HG02623 (cell line): ENCODE results near the gene ADAMTSL2.

Experiments used
- ATAC-seq: cut with Tn5 transposase; IDR thresholded peaks from one replicate; pipeline ENCODE4 v1.9.1; 2021; ENCODE audit warnings: moderate library complexity; ENCODE audit not compliant: unreplicated experiment

Gene ADAMTSL2

DNA sequence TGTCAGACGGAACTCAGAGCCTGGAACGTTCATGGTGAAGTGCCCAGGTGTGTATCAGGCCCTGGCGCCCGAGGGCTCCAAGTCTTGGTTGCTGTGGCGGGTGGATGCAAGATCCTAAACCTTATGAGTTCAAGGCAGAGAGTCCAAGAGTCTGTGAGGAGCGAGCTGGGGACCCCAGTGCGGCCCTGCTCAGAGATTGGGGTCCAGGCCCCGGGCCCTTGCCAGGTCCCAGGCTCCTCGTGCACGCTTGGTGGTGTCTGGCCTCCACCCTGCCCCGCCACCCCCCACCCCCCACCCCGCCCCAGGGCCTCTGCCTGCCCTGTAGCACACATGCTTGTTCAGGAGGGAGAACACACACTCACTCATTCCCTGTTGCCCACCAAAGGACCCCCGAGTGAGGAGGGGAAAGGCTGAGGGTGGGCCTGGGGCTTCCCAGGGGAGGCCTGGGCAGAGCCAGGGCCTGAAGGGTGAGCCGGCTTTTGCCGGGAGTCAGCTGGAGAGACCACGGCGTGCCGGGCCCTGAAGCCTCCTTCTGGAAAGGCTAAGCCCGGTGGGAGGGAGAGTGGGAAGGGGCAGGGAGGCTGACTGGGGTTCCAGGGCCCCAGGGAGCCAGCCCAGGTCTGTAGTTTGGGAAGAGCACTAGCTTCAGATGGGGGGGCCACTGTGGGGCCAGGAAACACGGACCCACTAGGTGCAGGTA lies 37.5 kb downstream of the ADAMTSL2 start:
- ATAC-seq = no peak

DNA sequence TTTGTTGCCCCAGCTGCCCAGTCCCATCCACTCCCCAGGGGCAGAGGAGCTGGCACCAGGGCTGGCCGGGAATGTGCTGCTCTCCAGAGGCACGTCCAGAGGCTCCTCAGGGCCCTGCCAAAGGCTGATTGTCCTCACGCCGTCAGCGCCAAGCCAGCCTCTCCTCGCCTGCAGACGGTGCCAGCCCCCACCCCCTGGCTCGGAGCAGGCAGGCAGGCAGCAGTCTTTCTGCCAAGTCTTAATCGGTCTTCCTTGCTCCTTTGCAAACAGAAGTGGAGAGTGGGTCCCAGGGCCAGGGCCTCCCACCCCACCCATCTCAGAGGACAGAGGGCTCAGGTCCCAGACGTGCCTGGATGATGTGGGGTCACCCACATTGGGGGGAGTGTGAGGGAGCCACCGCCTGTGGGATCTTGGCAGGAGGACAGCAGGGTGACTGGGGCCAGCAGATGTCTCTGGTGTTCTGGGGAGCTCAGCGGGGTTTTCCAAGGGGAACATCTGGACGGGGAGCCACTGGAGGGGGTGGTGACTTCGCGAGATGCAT lies 38.4 kb downstream of the ADAMTSL2 start:
- ATAC-seq = no peak

DNA sequence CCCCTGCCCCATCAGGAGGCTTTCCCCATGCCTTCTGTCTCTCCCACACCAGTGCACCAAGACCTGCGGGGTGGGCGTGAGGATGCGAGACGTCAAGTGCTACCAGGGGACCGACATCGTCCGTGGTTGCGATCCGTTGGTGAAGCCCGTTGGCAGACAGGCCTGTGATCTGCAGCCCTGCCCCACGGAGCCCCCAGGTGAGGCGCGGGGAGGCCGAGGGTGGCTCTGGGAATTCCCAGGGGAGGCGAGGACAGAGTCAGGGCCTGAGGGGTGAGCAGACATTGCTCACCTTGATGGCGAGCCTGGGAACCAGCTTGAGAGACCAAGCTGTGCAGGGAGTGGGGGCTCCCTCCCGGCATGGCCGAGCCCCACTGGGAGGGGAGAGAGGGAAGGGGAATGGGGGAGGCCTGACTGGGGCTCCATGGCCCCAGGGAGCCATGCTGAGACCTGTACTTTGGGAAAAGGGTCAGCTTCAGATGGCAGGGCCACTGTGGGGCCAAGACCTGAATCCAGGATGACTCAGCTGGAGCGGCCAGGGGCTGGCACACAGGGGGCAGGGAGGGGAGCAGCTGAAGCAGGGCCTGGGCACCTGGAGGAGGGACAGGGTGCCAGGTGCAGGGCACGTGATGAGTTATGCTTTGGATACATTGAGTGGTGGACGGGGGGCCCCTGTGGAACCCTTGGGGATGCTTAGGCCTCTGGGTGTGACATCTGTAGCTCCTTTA lies 39.4 kb downstream of the ADAMTSL2 start:
- no peak for ATAC-seq

GRCh38 chr9:133574771-133575170 lies 40.3 kb downstream of the ADAMTSL2 start:
- ATAC-seq = no peak

- no peak for ATAC-seq
Measured at GRCh38 chr9:133575186-133576030, 40.9 kb downstream of the ADAMTSL2 start.

DNA sequence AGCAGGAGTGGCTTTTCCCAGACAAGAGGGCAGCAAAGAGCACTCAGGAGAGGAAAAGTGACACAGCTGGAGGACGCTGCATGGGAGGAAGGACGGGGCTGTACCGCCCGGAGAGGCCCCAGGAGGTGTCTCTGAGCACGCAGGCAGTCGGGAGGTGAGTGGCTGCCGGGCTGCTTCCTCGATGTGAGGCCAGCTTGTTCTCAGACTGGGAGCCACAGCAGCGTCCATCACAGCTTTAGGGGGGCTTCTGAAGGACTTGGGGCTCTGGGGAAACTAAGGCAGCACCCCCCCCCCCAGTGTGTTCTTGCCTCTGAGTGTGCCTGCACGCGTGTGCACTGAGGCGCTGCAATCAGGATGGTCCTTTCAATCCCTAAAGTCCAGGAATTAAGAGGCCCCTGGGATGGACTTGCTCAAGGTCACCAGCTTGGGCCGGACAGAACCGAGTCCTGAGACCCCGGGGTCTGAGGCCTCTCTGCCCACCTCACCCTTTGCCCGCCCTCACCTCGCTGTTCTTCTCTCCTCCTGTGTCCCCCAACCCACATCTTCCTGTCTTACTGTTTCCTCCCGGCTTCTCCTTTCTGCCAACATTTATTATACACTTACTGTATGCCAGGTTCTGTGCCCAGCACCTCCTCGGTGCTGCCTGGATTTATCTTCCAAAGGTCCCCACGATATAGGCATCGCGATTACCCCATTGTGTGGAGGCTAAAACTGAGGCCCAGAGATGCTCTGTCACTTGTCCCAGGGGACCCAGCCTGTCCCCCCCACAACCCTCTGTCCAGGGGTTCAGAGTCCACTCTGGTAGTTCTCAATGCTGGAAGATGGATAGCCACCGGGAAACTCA lies 41.7 kb downstream of the ADAMTSL2 start:
- ATAC-seq = no peak

DNA sequence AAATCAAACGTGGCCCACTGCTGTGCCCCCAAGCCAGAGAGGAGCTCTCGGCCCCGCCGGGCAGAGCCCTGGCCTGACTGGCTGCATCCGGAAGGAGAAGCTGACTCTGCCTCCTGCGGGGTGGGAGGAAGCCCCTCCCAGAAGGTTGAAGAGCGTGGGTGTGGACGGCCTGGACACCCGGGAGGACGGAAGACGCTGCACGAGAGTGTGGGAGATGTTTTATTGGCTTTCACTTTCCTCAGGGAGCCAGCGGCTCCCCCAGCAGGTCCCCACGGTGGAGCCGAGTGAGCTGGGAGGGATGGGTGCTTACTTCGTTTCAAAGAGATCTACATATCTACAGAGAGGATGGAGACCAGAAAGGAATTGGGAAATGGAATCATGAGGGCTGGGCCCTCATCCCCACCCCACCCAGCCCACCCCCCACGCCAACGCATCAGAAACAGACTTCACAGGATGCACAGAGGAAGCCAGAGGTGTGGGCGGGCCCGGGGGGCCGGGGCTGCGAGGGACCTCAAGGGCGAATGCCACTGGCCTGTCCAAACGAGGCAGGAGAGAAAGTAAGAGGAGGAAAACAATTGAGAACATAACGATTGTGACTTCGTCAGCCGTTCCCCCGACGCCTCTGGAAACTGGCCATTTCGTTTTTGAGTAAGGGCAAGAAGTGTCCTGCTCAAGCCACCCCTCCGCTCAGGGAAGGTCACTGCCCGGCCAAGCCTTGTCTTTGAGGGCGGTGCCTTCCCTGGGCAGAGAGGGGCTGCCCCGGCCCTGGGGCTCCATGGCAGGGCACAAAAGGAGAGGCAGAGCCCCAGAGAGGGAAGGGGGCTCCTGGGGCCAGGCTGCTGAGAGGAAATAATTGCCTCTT lies 42.6 kb downstream of the ADAMTSL2 start:
- no peak for ATAC-seq

GRCh38 chr9:133577737-133578112 lies 43.2 kb downstream of the ADAMTSL2 start:
- ATAC-seq = no peak

- no peak for ATAC-seq
Measured at GRCh38 chr9:133578524-133579441, 44.3 kb downstream of the ADAMTSL2 start.

DNA sequence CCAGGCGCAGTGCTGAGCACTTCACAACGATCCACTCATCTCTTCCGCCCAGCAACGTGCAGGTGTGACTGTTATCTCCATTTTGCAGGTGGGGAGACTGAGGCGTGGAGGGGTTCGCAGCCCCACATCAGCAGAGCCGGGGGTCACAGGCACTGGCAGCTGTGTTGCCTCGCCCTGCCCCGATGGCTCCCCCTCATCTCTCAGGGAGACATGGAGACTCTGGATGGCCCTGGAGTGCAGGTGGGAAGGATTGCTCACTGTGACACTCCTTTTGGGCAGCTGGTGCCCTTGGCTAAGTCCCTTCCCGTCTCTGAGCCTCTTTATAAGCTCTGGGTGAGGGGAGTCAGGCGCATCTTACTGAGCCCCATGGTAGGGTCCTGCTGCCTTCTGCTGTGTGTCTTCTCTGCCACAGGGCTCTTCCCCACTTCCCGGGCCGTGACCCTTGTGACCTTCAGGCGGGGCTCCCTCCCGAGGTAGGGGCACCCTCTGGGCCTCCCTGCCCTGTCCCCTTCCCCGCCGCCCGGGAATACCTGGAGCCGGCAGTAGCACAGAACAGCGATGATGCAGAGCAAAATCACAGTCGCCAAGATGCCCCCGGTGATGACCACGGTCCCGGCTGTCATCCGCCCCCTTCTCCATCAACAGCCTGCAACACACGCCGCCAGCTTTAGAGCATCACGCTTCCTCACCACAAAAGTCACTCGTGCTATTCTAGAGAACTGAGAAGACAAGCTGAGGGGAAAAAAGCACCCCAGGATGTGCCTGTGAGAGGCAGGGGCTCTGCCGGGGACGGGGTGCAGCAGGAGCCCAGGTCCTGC lies 45.3 kb downstream of the ADAMTSL2 start:
- no peak for ATAC-seq

DNA sequence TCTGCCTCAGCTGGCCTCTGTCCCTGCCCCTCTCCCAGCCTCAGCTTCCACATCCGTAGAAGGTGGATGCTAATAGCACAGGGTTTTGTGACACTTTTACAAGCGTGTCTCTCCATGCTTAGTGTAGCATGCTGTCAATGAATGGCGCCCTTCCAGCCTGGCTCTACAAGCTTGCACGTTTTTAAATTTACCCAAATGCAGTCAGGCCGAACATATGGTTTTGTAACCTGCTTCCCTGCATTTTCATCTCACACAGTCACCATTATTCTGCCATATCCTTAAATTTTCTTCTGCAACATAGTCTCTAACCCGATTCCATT lies 45.9 kb downstream of the ADAMTSL2 start:
- no peak for ATAC-seq

GRCh38 chr9:133581011-133581410 lies 46.5 kb downstream of the ADAMTSL2 start:
- no peak for ATAC-seq

DNA sequence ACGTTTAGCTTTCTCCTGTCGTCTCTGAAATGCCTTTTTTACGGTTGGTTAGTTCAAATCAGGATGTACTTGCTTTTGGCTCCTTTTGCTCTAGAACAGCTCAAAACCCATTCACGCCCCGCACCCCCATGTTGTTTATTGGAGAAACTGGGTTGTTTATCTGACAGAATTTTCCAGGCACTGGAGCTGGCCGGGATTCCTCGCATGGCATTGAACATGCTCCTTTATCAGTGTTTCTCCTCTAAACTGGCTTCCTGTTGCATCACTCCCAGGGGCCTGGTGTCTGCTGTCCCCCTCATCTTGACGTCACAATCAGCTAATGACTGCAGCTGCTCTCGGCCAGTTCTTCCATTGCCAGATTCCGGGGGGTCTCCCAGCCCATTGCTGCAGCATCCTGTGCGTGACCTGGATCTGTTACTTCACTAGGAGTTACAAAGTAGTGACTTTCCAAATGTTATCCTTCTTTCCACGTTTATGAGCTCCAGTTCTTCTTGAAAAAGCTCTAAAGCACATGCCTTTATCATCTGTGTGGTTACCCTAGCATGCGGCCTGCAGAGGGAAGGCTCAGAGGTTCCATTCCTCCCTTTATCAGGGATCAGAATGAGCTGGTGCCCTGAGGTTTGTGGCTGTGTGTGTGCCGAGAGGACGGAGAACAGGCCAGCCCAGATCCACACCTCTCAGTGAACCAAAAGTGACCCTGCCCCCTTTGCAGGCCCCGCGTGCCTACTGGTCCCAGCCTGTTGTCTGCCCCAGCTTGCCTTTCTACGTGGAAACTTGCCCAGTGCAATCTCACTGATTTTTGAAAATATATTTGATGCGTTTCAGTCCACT lies 47.2 kb downstream of the ADAMTSL2 start:
- ATAC-seq = no peak

DNA sequence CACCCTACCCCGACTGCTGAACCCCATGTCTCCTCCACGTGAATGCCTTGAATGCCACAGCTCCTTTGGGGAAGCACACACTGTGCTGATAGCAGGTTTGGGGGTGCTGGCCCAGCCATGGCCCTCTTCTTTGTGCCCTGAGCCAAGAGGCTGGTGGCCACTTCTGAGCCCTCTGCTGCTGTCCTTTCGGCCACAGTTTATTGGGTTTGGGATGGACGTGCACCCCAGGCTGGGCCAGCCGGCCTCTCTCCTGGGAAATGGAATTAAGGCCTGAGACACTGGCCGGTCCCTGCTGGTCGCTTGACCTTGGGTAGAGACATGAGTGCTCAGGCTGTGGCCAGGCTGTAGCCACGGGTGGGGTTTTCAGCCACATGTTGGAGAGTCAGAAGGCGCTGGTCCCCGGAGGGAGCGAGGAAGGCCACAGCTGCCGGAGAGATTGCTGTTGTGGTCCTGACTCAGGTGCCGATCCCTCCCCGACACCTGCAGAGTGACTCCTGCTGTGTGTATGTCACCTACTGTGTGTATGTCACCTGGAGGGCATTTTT lies 48.1 kb downstream of the ADAMTSL2 start:
- no peak for ATAC-seq

- ATAC-seq = no peak
Measured at GRCh38 chr9:133583111-133583510, 48.6 kb downstream of the ADAMTSL2 start.

DNA sequence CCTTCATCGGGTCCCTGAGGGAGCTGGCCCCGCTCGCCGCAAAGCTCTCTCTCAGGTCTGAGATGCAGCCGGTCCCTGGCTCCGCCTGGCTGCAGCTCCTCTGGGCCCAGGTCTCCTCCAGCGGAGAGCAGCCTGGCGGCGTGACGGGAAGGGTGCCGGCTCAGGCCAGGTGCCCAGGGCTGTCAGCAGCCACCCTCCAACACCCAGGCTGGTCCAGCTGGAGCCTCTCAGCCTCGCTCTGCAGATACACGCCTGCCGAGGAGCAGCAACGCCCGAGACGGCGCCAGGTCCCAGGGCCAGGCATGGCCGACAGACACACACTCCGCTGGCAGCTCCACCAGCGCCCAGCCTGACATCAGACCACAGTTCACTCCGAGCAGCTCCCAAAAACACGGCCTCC lies 49.1 kb downstream of the ADAMTSL2 start:
- ATAC-seq = no peak

DNA sequence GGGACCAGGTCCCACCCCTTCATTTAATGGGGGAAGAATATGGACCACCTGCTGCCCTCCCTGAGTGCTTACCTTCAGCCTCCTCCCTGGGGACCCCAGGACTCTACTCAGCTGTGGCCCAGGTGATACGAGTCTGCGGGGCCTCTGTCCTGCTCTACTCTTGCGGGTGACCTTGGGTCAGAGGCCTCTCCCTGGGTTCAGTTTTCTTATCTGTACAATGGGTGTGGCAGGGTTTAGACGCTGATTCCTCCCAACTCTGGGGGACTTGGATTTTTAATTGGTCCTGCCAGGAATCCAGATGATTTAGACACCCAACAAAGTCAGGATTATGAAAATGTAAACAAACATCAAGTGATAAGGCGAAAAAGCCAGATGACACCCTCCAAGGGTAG lies 49.7 kb downstream of the ADAMTSL2 start:
- ATAC-seq = no peak
